NCI-H2196 (cell line): ENCODE results near the gene ZNF26.

Experiments used
- DNase-seq: peaks from one replicate; lab custom pipeline; 2025; ENCODE audit not compliant: unreplicated experiment; lab: John Stamatoyannopoulos, UW

The ZNF26 gene

GRCh38 chr12:133061954-133062353 lies 75.8 kb downstream of the ZNF26 start:
- DNase-seq, result no peak

- no peak for DNase-seq
Observed at GRCh38 chr12:133063556-133063955, 77.4 kb downstream of the ZNF26 start.

GRCh38 chr12:133073836-133074235 lies 87.7 kb downstream of the ZNF26 start:
- no peak for DNase-seq
